ENCODE measurements around the gene RASSF8.
A peak's percentile ranks its signal among the peaks of the same experiment; 100 is the strongest.

Gene RASSF8

GRCh38 chr12:26109343-26109881, 150.9 kb downstream of the RASSF8 start:
- DNase-seq (ENCODE audit: low spot score): no peak

- no peak for DNase-seq (ENCODE audit: low spot score)
These were observed 153.8 kb downstream of the RASSF8 start for GRCh38 chr12:26112232-26112631.

- no peak for DNase-seq (ENCODE audit: low spot score)
These were observed 154.2 kb downstream of the RASSF8 start for GRCh38 chr12:26112703-26113147.

GRCh38 chr12:26113181-26113654, 154.7 kb downstream of the RASSF8 start:
- DNase-seq (ENCODE audit: low spot score): no peak

GRCh38 chr12:26113853-26114719, 155.6 kb downstream of the RASSF8 start:
- peak; percentile 90 for DNase-seq (ENCODE audit: low spot score)

- DNase-seq (ENCODE audit: low spot score): no peak
These were observed 156.4 kb downstream of the RASSF8 start for GRCh38 chr12:26114720-26115401.

GRCh38 chr12:26116829-26117715, 158.6 kb downstream of the RASSF8 start:
- DNase-seq (ENCODE audit: low spot score): no peak

- DNase-seq (ENCODE audit: low spot score): no peak
These were observed 159.8 kb downstream of the RASSF8 start for GRCh38 chr12:26118308-26118707.

- no peak for DNase-seq (ENCODE audit: low spot score)
These were observed 161.0 kb downstream of the RASSF8 start for GRCh38 chr12:26119391-26119989.

- DNase-seq (ENCODE audit: low spot score): no peak
These were observed 162.2 kb downstream of the RASSF8 start for GRCh38 chr12:26120561-26121274.

GRCh38 chr12:26121323-26122060, 163.0 kb downstream of the RASSF8 start:
- DNase-seq (ENCODE audit: low spot score): no peak

GRCh38 chr12:26122061-26122680, 163.7 kb downstream of the RASSF8 start:
- DNase-seq (ENCODE audit: low spot score): peak; percentile 39

- no peak for DNase-seq (ENCODE audit: low spot score)
These were observed 164.4 kb downstream of the RASSF8 start for GRCh38 chr12:26122681-26123481.

GRCh38 chr12:26123482-26123980, 165.0 kb downstream of the RASSF8 start:
- DNase-seq (ENCODE audit: low spot score): no peak

GRCh38 chr12:26124446-26125399, 166.2 kb downstream of the RASSF8 start, which contains the start of gene BHLHE41:
TSS of gene BHLHE41 (minus strand) at chr12:26125037. CDS start at chr12:26124779, 258 bp downstream.
- DNase-seq (ENCODE audit: low spot score): peak; percentile 70

GRCh38 chr12:26125400-26126339, 167.2 kb downstream of the RASSF8 start:
- peak; percentile 81 for DNase-seq (ENCODE audit: low spot score)

All from iPS-NIHi11 (cell line).